Hepatocyte (in vitro differentiated cells): ENCODE results near the gene ZNF644.

Experiments
- EZH2 ChIP-seq: fragments of 200-600 bp; sonication (generic); IDR thresholded peaks from 2 replicates; pipeline ENCODE4 v1.6.1; 2016; ENCODE audit warnings: antibody characterized with exemption, mild to moderate bottlenecking, borderline replicate concordance
- TF ChIP-seq, protein P1 (sequence below): fragments of 200-600 bp; sonication (generic); IDR thresholded peaks from 2 replicates; pipeline ENCODE4 v1.5.1; 2016; ENCODE audit warnings: antibody characterized with exemption, mild to moderate bottlenecking; ENCODE audit not compliant: poor library complexity

GRCh38 chr1:90951009-90951408 lies 70.8 kb downstream of the ZNF644 start:
- TF ChIP-seq, protein P1, sequence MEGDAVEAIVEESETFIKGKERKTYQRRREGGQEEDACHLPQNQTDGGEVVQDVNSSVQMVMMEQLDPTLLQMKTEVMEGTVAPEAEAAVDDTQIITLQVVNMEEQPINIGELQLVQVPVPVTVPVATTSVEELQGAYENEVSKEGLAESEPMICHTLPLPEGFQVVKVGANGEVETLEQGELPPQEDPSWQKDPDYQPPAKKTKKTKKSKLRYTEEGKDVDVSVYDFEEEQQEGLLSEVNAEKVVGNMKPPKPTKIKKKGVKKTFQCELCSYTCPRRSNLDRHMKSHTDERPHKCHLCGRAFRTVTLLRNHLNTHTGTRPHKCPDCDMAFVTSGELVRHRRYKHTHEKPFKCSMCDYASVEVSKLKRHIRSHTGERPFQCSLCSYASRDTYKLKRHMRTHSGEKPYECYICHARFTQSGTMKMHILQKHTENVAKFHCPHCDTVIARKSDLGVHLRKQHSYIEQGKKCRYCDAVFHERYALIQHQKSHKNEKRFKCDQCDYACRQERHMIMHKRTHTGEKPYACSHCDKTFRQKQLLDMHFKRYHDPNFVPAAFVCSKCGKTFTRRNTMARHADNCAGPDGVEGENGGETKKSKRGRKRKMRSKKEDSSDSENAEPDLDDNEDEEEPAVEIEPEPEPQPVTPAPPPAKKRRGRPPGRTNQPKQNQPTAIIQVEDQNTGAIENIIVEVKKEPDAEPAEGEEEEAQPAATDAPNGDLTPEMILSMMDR = no peak
- TF ChIP-seq EZH2 = no peak
